ENCODE results near the gene EPB41L4B. TPM values are rescaled to one million over a fixed set of nuclear protein-coding genes. Genes with fewer than 3 reads are reported as not detected.

The EPB41L4B gene
- polyA plus RNA-seq, 4 donors = 4.0 to 22.2 (median 15.4) TPM

- DNase-seq (ENCODE audit: low read depth in 4 of 4, low spot score in 3 of 4) = no peak
These were observed 868 bp upstream of the EPB41L4B start for GRCh38 chr9:109321727-109322126.

DNA sequence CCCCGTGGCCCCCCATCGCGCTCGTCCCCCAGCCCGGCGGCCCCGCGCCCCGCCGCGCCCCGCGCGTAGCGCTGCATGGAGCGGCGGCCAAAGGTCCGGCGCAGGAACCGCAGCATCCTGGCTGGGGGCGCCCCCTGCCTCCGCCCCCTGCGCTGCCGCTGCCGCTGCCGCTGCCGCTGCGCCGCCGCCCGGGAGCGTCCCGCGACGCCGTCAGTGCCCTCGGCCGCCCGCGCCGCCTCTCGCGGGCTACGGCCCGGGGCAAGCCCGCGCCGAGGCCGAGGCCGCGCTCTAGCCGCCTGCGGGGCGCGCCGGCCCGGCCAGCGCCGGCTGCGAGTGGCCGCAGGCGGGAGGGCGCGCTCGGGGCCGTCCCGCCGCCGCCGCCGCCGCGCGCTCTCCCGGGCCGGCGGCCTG lies 523 bp downstream of the EPB41L4B start:
- DNase-seq (ENCODE audit: low read depth in 4 of 4, low spot score in 3 of 4) = no peak

DNA sequence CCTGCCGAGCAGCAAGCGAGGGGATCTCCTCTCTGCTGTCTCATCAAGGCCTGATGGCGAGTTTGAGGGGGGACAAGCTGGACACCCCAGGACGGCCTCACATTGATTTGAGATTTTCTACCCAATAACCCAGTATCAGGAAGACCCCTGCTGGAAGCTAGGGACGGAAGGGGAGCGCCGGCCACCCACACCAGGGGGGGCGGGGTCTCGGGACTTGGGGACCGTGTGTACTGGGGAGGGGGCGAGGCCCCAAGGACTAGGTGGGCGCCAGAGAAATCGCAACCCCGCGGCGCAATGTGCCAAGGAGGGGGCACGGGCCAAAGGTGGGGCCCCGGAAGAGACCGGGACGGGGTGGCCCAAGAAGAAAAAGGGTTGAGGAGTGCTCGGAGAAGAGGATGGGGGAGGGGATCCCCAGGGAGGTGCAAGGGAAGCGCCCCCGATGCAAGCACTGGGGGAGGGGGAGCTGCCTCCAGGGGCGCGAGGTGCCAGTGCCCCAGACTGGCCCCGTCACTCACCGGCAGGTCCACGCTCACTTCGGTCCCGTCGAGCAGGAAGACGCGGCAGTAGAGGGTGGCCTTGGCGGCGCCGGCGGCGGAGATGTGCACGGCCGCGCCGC lies 1.1 kb downstream of the EPB41L4B start:
- DNase-seq (ENCODE audit: low read depth in 4 of 4, low spot score in 3 of 4) = no peak

DNA sequence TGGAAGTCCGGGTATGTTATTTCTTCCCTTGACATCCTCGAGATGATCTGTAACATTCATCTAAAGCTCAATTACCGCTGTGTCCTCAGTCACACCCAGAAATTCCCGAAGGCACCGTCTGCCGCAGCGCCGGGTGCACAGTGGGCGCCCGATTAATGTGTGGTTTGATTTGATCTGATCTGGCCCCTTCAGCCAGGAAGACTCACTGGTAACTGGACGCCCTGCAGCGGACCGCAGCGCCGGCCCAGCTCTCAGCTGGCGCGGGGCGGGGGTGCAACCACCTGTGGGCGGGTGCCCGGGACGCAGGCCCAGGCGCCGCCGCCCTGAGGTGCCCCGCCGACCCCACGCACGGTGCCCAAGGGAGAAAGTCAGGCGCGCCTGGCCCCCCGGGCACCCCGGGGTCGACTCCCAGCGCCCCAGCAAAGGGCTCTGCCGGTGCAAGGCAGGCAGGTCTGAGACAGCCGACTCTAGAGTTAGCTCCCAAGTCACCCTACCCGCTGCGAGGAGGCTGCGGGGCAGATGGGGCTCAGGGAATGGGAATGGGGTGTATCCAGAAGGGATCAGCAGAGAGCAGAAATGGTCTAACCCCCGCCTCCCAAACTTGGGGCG lies 1.7 kb downstream of the EPB41L4B start:
- no peak for DNase-seq (ENCODE audit: low read depth in 4 of 4, low spot score in 3 of 4)

- DNase-seq (ENCODE audit: low read depth in 4 of 4, low spot score in 3 of 4) = no peak
These were observed 2.7 kb downstream of the EPB41L4B start for GRCh38 chr9:109317979-109318741.

GRCh38 chr9:109317311-109317978 lies 3.4 kb downstream of the EPB41L4B start:
- DNase-seq (ENCODE audit: low read depth in 4 of 4, low spot score in 3 of 4) = no peak

- DNase-seq (ENCODE audit: low read depth in 4 of 4, low spot score in 3 of 4) = no peak
These were observed 4.6 kb downstream of the EPB41L4B start for GRCh38 chr9:109316207-109316640.

- DNase-seq (ENCODE audit: low read depth in 4 of 4, low spot score in 3 of 4) = no peak
These were observed 5.2 kb downstream of the EPB41L4B start for GRCh38 chr9:109315480-109316206.

GRCh38 chr9:109314011-109314531 lies 6.8 kb downstream of the EPB41L4B start:
- DNase-seq (ENCODE audit: low read depth in 4 of 4, low spot score in 3 of 4) = no peak

DNA sequence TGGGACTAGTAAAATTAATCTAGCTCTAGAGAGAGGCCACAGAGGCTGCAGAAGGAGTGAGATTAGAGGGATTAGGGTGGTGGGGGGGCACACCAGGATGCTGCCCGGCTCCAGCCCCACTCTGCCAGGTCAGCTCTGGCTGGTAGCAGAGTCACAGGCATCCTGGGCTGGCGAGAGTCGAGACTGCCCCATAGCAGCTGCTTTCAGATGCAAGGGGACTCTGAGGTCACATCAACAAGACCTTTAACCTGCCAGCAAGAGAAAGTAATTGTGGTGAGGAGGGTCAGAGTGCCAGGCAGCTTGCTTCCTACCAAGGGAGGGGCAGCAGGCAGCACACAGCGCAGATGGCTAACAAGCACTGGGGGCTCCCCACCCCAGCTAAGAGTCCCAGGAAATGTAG lies 7.5 kb downstream of the EPB41L4B start:
- DNase-seq (ENCODE audit: low read depth in 4 of 4, low spot score in 3 of 4) = no peak

GRCh38 chr9:109312783-109313182 lies 8.1 kb downstream of the EPB41L4B start:
- DNase-seq (ENCODE audit: low read depth in 4 of 4, low spot score in 3 of 4) = no peak

DNA sequence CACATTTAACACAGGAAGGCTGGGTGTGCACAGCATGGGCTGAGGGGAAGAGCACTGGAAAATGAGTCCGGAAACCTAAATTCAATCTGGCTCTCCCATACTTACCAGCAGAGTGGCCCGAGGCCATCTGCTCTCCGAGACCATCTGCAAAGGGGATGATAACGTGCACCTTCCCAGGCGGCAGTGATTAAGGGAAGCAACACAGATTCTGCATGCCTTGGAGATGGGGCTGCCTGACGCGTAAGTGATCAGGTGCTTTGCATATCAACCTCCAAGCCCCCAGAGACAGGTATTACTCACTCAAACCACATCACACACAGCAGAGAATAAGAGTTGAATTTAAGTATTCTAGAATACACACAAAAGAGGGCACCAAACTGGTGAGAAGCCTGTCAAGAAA lies 9.1 kb downstream of the EPB41L4B start:
- no peak for DNase-seq (ENCODE audit: low read depth in 4 of 4, low spot score in 3 of 4)

GRCh38 chr9:109311286-109311685 lies 9.6 kb downstream of the EPB41L4B start:
- no peak for DNase-seq (ENCODE audit: low read depth in 4 of 4, low spot score in 3 of 4)

- DNase-seq (ENCODE audit: low read depth in 4 of 4, low spot score in 3 of 4) = no peak
These were observed 10.4 kb downstream of the EPB41L4B start for GRCh38 chr9:109310486-109310901.

DNA sequence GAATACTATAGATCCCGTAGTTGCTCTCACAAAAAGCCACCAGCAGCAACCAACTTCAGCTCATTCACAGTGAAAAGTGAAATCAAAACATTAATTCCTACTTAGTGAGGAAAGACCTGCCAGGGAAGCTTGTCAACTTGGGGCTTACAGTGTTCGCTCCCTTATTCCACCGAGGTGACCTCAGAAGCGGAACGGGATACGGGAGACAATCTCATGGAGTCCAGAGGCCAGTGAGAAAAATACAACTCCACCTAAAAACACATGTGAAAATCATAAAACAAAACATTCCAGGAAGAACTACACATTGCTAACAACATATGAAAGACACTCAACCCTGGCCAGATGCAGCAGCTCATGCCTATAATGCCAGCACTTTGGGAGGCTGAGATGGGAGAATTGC lies 11.6 kb downstream of the EPB41L4B start:
- DNase-seq (ENCODE audit: low read depth in 4 of 4, low spot score in 3 of 4) = no peak

DNA sequence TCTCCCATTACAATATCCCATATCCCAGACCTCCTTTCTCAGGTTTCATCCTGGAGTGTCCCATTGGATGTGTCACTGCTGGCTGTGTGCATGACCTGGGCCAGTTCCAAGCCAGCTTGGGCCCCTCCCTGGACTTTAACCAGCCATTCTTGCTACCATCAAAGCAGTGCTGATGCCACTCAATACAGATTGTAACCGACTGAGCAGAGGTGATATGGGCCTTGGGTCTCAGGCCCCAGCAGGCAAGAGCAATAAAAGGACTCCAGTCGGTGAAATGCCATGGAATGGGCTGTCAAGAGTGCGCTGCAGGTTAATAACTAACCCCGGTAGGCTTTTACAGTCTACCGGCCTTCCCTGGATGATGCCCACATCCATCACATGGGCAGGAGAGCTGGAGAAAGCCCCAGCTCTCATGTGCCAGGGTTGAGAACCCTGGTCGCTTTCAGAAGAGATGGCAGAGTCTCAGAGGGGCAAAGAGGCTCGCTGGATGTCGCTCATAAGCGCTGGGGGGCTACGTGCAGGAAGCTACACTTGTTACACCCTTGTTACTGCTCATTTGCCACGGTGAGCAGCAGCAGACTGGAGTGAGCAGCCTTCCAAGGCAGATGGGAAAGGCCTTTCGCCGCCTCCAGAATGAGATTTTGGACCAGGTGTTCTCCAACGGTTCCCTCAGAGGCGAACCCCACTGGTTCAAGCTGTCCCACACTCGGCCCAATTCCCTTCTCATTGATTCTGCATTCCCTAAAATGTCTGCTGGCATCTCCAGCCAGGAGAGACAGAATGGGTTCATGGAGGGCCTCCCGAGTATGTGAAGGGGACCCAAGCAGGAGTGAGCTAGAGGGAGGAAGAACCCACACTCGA lies 13.2 kb downstream of the EPB41L4B start:
- no peak for DNase-seq (ENCODE audit: low read depth in 4 of 4, low spot score in 3 of 4)

DNA sequence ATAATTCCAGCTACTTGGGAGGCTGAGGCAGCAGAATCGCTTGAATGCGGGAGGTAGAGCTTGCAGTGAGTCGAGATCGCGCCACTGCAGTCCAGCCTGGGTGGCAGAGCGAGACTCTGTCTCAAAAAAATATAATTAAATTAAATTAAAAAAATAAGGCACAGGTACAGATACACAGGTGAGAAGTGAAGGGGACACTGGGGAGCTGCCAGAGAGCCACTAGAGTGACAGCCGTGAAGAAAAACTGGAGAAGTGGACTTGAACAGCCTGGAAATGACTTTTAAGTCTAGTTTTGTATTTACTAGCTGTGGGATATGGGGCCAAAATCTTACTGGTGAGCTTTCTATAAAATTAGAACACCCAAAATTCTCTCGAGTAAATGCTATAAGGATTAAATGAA lies 15.1 kb downstream of the EPB41L4B start:
- no peak for DNase-seq (ENCODE audit: low read depth in 4 of 4, low spot score in 3 of 4)

DNA sequence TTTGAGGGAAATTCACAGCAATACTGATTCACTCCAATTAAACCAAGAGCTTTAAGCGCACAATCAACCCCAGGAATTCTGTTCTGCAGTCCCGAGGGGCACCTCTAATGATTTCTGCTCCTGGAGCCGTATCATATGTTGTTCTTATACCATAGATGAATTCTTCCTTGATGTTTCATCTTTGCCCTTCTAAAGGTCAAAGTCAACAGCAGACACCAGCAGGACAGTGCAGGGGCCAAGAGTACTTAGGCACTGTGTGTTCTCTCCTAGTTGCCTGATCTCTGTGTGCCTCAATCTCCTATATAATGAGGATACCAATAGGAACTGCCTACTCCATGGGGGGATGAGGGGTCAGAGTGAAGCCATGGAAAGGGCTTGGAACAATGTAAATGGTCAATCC lies 16.5 kb downstream of the EPB41L4B start:
- no peak for DNase-seq (ENCODE audit: low read depth in 4 of 4, low spot score in 3 of 4)

GRCh38 chr9:109303900-109304299 lies 17.0 kb downstream of the EPB41L4B start:
- DNase-seq (ENCODE audit: low read depth in 4 of 4, low spot score in 3 of 4) = no peak

DNA sequence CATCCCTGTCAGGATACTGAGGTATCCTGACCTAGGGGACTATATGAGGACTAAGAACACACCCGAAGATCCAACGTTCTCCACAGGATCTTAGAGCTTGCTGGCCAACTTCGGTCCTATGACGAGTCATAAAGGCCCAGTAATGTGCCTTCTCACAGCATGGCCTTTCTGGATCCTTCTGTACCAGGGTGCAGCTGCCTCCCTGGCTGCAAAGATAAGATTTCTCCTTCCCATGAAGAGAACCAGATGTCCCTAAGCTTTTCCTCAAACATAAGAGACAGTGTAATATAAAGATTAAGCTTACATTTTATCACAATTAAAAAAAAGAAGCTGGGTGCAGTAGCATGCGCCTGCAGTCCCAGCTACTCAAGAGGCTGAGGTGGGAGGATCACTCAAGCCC lies 18.3 kb downstream of the EPB41L4B start:
- no peak for DNase-seq (ENCODE audit: low read depth in 4 of 4, low spot score in 3 of 4)
